HG02973 (cell line): ENCODE results near the gene ITLN2.
"Not testable (repeated sequence)": the region's sequence is repeated elsewhere in the genome, so short reads cannot be mapped to it uniquely, and the experiment has no call there.

Experiments used
- ATAC-seq: cut with Tn5 transposase; IDR thresholded peaks from one replicate; pipeline ENCODE4 v1.9.1; 2021; ENCODE audit warnings: moderate library complexity; ENCODE audit not compliant: unreplicated experiment

ITLN2 gene

DNA sequence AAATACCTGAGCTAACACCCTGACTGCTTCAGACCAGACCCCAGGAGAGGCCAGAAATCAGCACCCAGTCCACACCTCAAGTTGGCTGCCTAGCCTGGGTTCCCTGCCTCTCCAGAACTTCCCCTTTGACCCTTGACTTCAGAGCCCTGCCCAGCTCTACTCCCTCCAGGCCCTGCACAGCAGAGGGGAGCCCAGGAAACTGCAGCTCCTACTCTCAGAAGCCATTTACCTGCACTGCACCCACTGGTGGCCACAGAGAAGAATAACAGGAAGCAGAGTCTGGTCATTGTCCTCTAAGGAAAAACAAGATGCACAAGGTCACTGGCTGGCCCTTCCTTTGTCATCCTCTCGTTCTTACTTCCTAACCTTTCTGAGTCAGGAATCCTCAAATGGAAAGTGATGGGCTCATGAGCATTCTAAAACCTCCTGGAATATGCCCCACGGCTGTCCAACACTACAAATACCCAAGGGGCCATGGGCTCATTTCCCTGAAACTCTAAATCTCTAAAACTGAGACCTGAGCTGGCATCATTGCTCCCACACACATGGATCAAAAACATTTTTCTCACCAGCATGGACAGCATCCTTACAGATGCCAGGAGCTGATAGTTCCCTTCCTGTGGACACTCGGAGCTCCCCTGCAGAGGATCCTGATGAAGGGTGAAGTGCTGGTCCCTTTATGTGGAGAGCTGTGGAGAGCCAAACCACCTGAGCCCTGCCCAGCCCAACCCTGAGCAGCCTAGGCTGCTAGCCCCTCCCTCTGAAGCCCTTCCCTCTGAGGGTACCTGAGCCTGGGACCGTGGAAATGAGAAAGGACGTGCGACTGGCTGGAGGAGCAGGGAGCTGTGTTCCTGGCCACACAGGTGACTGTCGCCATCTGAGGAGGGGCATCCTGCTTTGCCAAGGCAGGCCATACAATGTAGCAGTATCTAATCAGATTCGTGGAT, at the start of gene ITLN2:
Gene ITLN2 (minus strand): TSS at position 652 of the 947 bp plus-strand sequence. CDS start 68 bp downstream, at position 584.
- no peak for ATAC-seq

DNA sequence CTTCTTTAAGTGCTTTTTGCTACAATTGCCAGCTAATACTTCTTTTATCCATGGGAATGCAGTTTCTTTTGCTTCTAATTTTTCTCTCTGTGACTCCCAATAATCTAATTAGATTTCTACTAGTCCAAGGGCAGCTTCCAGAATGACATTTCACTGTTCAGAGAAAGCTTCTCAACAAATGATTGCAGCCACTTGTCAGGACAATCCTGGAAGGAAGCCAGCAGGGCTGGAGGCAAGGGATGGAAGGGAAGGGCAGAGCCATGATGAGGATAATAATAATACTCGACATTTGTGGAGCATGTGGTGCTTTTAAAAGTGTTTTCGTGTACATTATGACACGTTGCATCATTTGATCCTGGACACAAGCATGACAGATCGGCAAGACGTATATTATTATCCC, 46.9 kb upstream of the ITLN2 start:
- ATAC-seq = no peak

DNA sequence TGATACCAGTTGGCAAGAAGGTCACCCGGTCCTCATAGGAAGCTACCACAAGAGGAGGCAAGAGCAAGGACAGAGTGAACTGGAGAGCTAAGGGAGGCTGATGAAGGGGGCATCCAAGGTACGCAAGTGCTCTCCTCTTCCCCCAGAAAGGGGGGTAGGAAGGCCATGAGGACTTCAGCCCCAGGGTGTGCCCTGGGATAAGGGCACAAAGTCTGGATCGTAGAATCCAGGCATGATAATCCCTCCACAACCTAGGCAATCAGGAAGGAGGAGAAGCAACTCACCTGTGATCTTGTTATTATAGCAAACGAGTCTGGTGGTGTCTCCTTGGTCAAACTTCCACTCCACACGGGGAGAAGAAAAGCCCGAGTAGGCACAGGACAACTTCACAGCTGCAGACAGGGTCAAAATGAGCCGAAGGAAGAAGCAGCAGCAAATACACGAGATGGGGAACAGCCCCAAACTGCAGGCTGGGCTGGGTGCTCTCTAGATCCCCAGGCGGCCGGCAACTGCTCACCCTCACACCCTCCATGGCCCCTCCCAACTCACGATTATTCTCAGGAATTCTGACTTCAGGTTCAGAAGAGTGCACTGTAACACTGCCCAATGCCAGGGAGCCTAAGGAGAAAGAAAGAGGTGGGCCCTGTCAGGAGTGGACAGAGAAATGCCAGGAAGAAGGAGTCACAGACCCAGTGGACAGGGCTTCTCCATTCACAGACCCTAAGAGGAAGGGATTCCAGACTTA, 46.3 kb upstream of the ITLN2 start:
- no peak for ATAC-seq

DNA sequence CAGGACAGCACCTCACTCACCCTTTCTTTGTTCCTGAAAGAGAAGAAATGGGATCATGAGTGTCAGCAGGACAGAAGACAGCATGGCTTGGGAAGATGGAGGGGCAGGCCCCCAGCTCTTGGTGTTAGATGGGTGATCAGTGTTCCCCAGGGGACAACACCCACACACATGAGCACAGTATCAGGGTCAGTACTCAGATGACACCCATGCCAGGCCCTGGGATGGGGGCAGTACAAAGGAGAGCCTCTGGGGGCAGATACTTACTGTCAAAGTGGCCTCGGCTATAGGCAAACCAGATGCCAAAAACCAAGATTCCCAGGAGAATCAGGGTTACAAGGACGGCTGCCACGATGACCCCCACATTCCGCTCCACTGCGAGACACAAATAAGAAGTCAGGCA, 44.8 kb upstream of the ITLN2 start:
- ATAC-seq = no peak

DNA sequence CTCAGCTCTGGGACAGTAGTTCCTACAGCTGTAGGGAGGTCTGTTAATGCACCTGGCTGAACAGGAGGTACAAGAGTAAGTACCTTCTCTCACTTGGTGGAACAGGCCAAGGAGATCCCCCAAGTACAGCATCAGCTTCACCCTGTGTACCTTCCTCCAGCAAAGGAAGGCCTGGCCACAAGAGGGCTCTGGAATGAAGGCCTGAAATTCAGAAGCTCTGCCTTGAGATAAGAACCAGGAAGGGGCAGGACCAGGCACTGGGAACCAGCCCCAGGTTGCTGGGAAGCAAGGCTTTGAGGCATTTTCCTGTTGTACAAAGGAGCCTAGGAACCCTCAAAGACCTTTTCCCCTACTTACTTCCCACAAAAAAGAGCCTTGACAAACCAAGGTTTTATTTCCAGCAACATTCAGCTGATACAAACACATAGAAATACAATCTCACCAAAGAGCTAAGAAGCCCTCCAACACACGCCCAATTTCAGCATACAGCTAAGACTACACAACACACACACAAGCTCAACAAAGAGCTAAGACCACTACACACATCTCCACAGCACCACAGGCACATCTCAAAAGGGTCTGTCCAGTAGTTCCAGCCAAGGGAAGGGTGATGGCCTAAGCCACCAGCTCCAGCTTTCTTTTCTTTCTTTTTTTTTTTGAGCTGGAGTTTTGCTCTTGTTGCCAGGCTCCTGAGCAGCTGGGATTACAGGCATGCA, 42.9 kb upstream of the ITLN2 start:
- no peak for ATAC-seq

DNA sequence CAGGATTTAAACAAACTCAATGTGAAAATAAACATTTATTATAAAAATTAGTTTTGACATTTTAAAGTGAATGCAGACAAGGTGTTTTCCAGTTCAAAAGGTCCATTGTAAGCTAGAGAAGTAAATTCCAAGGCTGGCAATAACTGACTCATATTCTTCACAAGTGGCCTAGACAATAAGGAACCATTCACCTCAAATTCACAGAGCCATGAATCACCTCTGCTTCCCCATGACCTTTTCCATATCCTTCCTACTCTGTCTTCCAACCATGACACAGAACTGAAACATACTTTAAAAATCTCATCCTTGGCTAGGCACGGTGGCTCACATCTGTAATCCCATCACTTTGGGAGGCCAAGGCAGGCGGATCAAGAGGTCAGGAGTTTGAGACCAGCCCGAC, 41.6 kb upstream of the ITLN2 start:
- ATAC-seq = no peak

DNA sequence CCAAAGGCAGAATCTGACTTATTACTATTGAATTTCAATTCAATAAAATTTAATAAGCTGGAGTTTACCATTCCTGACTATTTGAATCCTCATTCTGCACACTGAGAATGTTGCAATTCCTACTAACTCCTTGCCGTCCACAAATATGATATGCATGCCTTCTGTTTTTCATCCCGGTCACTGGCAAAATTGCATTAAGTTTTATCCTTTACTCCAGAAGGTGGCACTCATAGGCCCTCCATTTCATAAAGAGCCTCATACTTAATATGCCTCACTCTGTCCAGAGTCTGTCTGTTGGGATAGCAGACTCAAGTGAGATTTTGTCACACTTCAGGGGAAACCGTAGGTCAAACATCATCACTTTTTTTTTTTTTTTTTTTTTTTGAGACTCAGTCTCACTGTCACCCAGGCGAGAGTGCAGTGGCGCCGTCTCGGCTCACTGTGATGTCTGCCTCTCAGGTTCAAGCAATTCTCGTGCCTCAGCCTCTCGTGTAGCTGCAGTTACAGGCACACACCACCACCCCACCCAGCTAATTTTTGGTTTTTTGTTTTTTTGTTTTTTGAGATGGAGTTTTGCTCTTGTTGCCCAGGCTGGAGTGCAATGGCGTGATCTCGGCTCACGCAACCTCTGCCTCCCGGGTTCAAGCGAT, 39.1 kb upstream of the ITLN2 start:
- no peak for ATAC-seq

DNA sequence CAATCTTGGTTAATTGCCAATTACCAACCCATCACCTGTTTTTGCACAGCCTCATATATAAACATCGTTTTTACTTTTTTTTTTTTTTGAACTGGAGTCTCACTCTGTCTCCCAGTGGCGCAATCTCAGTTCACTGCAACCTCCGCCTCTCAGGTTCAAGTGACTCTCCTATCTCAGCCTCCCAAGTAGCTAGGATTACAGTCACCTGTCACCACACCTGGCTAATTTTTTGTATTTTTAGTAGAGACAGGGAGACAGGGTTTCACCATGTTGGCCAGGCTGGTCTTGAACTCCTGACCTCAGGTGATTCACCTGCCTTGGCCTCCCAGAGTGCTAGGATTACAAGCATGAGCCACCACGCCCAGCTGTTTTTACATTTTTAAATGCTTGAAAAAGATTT, 37.4 kb upstream of the ITLN2 start:
- ATAC-seq = not testable (repeated sequence)

DNA sequence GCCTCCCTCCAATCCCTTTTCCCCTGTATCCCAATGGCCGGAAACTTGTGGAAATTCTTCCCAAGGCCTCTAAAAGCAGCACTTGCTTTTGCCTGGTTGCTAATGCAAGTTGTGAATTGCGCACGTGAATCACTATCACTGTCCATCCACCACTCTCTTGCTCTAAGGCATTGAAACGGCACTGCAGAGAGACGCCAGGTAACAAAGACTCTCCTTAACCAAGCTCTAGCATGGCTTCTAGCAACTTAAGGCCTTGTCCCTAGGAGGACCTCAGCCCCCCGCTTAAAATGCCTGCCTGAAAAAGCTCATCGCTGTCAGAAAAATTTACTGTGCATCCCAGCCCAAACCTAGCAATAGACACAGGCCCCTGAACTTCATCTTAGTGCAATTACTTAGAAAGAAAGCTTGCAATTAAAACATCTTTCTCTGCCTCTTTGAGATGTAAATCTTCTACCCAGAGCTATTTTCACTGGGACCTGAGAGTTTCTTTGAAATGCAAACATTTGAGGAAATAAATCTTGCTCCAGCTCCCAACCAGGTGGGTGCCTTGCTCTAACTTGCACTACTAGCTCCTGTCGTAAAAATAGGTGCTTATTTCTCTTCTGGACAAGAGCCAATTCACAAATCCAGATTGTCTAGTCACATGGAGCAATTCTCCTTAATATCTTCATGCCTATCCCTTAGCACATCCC, 32.9 kb upstream of the ITLN2 start:
- ATAC-seq = no peak

DNA sequence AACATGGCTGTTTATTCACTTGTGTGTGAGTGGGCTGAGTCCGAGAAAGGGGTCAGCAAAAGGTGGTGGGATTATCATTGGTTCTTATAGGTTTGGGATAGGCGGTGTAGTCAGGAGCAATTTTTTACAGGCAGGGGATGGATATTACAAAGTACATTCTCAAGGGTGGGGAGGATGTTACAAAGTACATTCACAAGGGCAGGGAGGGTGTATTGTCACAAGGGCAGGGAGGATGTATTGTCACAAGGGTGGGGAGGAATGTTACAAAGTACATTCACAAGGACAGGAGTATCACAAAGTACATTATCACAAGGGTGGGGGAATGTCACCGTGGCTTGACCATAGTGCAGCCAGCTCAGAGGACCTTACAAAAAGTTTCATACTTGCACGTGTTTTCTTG, 31.1 kb upstream of the ITLN2 start:
- no peak for ATAC-seq

DNA sequence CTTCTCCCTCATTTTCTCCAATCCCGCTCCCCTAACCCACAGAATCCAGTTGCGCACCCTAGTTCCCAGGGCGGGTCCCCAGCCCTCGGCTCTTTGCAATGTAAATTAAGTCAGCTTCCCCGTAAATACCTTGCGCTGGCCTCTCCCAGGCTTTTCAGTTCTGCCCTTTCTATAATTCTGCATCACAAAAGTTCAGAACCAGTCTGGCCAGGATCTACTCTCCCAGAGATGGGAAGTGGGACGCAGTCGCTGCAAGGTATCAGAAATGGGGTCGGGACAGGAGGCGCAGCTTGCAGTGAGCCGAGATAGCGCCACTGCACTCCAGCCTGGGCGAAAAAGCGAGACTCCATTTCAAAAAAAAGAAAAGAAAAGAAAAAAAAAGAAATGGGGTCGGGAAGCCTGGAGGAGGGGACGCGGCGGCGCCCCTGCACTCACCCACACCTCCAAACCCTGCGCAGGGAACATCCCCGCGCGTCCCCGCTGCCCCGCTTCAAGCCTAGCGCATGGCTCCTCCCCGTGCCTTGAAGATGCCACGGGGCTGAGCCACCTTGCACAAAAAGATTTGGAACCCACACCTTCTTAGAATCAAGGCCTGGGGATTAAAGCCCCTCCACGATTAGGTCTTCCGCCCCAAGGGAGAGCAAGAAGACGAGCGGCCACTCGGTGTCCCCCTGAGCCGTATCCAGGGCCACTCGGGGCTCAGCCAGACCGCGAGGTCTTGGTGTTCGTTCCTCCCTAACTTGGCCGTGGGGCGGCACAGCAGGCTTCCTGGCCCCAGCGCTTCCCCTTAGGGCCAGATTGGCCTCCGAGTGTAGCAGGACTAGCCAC, 27.2 kb upstream of the ITLN2 start:
- no peak for ATAC-seq

DNA sequence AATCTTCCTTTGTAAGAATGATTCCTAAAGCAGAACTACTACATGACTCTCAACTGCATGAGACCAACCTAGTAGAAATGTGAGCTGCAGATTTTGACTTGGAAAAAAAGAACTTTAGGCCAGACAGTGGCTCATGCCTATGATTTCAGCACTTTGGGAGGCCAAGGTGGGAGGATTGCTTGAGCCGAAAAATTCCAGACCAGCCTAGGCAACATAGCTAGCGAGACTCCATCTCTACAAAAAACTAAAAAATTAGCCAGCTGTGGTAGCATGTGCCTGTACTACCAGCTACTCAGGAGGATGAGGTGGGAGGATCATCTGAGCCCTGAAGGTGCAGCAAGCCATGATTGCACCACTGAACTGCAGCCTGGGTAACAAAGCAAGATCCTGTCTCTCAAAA, 24.7 kb upstream of the ITLN2 start:
- no peak for ATAC-seq

DNA sequence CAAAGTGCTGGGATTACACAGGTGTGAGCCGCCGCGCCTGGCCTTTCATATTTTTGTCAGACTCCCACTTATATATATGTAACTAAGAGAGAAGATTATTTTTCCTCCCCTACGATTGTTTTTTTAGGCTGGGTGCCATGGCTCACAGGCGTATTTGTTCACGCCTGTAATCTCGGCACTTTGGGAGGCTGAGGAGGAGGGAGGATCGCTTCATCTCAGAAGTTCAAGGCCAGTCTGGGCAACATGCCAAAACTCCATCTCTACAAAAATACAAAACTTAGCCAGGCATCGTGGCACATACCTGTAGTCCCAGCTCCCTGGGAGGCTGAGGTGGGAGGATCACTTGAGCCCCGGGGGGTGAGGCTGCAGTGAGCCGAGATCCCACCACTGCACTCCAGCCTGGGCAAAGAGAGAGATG, 23.9 kb upstream of the ITLN2 start:
- ATAC-seq = no peak

DNA sequence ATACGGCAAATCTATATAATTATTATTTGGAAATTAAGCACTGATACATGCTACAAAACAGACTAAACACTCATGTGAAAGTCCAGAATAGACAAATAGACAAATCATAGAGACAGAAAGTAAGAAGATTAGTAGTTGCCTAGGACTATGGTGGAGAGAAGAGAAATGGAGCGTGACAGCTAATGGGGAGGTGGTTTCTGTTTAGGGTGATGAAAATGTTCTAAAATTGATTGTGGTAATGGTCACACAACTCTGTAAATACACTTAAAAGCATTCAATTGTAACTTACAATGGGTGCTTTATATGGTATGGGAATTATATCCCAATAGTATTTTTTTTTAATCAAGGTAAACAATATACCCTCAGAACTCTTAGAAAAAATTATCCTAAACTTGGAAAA, 20.4 kb upstream of the ITLN2 start:
- no peak for ATAC-seq

DNA sequence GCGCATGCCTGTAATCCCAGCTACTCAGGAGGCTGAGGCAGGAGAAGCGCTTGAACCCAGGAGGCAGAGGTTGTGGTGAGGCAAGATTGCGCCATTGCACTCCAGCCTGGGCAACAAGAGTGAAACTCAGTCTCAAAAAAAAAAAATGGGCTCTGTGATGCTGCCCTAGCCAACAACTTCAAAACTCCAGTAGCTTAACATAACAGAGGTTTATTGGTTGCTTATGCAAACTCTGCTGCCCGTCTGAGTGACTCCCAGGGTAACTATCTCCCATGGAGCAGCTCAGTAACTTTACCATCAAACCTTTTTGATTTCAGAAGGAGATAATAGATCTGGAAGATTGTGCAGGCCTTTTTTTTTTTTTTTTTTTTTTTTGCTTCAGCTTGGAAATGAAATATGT, 18.9 kb upstream of the ITLN2 start:
- ATAC-seq = no peak

DNA sequence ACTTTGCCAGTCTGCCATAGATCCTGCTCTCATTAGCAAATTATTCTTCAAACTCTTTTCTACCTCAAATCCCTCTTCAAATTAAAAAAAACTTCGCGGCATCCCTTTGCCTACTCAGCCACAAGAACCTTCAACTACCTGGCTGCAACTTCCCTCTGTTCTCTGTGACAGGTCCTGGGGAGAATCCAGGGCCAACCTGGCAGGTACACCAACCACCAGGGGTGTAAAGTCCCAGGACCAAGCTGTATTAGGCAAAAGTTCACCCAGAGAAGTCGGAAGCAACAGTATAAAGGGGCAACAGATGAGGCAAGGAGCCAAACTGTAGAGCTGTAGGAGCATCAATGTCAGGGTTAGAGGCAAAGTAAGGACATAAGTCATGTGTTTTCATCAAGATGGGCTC, 18.3 kb upstream of the ITLN2 start:
- ATAC-seq = no peak

DNA sequence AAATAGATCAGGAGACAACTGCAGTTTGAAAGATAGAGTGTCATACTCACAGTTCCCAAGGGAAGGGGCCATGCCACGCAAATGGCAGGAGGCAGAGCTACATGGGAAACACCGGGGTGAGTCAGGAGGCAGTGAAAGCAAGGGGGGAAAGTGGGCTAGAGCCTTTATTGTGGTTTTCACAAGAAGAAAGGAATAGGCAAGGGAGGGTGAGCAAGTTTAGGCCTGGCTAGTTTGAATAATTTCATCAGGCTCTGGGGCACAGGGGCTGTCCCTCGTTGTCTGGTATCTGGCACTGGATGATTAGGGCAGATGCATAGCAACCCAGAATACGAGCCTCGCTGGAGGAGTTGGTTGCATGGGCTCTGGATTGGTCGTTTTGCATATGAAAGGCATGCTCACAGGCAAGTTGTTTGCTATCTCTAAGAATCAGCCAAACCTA, 17.0 kb upstream of the ITLN2 start:
- no peak for ATAC-seq

DNA sequence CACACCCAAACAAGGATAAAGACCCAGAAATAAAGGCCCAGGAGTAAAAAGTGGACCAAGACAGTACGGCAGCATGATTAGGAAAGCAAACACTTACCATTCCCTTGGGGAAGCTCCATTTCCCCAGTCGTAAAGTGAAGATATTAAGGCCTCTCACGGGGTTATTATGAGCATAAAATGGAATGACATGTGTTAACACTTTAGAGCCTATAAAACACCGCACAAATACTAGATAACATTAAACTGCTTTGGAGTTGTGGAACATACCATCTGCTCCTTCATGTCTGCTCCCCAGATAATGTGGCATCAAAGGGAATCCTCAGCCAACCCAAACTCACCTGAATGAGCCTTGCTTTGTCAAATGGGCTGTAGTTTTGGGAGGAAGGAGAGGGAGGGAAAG, 8.9 kb upstream of the ITLN2 start:
- ATAC-seq = no peak

DNA sequence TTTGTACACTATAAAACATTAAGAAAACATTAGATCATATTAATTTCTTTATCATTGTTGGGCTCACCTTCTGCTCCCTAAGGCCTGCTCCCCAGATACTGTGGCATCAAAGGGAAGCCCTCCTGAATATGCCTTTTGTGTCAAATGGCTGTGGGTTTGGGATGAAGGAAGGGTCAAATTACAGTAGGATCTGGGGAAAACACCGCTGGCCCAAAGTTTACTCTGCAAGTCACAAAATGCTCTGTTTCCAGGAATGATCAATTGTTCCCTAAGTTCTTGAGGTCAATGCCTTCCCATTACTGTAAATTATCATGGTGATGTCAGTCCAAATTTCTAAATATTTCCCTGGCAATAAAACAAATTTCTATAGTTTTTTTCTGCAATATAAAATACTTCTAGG, 6.8 kb upstream of the ITLN2 start:
- ATAC-seq = no peak
